H9 (cell line): ENCODE results near the gene PRDM5. TPM values are rescaled to one million over a fixed set of nuclear protein-coding genes. Genes with fewer than 3 reads are reported as not detected.

Source experiments
- DNase-seq: peaks from one replicate; pipeline ENCODE4 v3.0.0-alpha.2; 2017
- H2AFZ ChIP-seq: one replicate; pipeline ENCODE4 v1.6.1; 2013; ENCODE audit warnings: mild to moderate bottlenecking, low read length, control low read depth, moderate library complexity
- H2AK5ac ChIP-seq: 2 replicates; pipeline ENCODE4 v1.6.1; 2013; ENCODE audit warnings: low read length, control low read depth, mixed read lengths; ENCODE audit not compliant: insufficient read length
- H2BK120ac ChIP-seq: one replicate; pipeline ENCODE4 v1.6.1; 2013; ENCODE audit warnings: low read depth, mild to moderate bottlenecking, low read length, control low read depth, inconsistent platforms; ENCODE audit not compliant: poor library complexity, severe bottlenecking
- H2BK12ac ChIP-seq: 2 replicates; pipeline ENCODE4 v1.6.1; 2013; ENCODE audit warnings: low read length, control low read depth, mixed read lengths, low read depth; ENCODE audit not compliant: insufficient read length
- H2BK15ac ChIP-seq: 2 replicates; pipeline ENCODE4 v1.6.1; 2013; ENCODE audit warnings: low read depth, low read length, control low read depth
- H2BK20ac ChIP-seq: one replicate; pipeline ENCODE4 v1.6.1; 2013; ENCODE audit warnings: low read depth, mild to moderate bottlenecking, low read length, control low read depth, inconsistent platforms; ENCODE audit not compliant: poor library complexity, severe bottlenecking
- H2BK5ac ChIP-seq: 2 replicates; pipeline ENCODE4 v1.6.1; 2013; ENCODE audit warnings: low read length, control low read depth, mixed read lengths; ENCODE audit not compliant: insufficient read length
- H3K14ac ChIP-seq: 2 replicates; pipeline ENCODE4 v1.6.1; 2013; ENCODE audit warnings: low read length, control low read depth; ENCODE audit not compliant: insufficient read depth
- H3K18ac ChIP-seq: 2 replicates; pipeline ENCODE4 v1.6.1; 2013; ENCODE audit warnings: low read depth, mild to moderate bottlenecking, mixed read lengths, low read length, control low read depth; ENCODE audit not compliant: insufficient read length
- H3K23ac ChIP-seq: 2 replicates; pipeline ENCODE4 v1.6.1; 2013; ENCODE audit warnings: low read length, control low read depth, mixed read lengths, low read depth; ENCODE audit not compliant: insufficient read length
- H3K23me2 ChIP-seq: 2 replicates; pipeline ENCODE4 v1.6.1; 2013; ENCODE audit warnings: low read depth, mild to moderate bottlenecking, mixed read lengths, low read length, control low read depth; ENCODE audit not compliant: insufficient read length, poor library complexity, severe bottlenecking
- H3K27ac ChIP-seq: 2 replicates; pipeline ENCODE4 v1.5.1; 2013; ENCODE audit warnings: low read length, control low read depth, mixed read lengths, low read depth; ENCODE audit not compliant: insufficient read length
- H3K27me3 ChIP-seq: 2 replicates; pipeline ENCODE4 v1.6.1; 2013; ENCODE audit warnings: low read length, control low read depth, inconsistent platforms; ENCODE audit not compliant: insufficient read depth
- H3K4ac ChIP-seq: 2 replicates; pipeline ENCODE4 v1.6.1; 2013; ENCODE audit warnings: low read depth, mild to moderate bottlenecking, control low read depth, inconsistent platforms, low read length, moderate library complexity
- H3K4me1 ChIP-seq: 2 replicates; pipeline ENCODE4 v1.6.1; 2013; ENCODE audit warnings: low read length, control low read depth, inconsistent platforms; ENCODE audit not compliant: insufficient read depth
- H3K4me2 ChIP-seq: 2 replicates; pipeline ENCODE4 v1.6.1; 2013; ENCODE audit warnings: low read length, control low read depth, mixed read lengths; ENCODE audit not compliant: insufficient read length, insufficient read depth
- H3K56ac ChIP-seq: 2 replicates; pipeline ENCODE4 v1.6.1; 2013; ENCODE audit warnings: low read depth, mild to moderate bottlenecking, mixed read lengths, low read length, control low read depth; ENCODE audit not compliant: insufficient read length
- H3K79me1 ChIP-seq: 2 replicates; pipeline ENCODE4 v1.6.1; 2013; ENCODE audit warnings: low read depth, mild to moderate bottlenecking, moderate library complexity, low read length, control low read depth, inconsistent platforms; ENCODE audit not compliant: insufficient read depth, poor library complexity, severe bottlenecking
- H3K79me2 ChIP-seq: 2 replicates; pipeline ENCODE4 v1.6.1; 2013; ENCODE audit warnings: low read length, control low read depth, inconsistent platforms; ENCODE audit not compliant: insufficient read depth
- H3K9ac ChIP-seq: 2 replicates; pipeline ENCODE4 v1.6.1; 2013; ENCODE audit warnings: low read length, control low read depth, mixed read lengths; ENCODE audit not compliant: insufficient read length; ENCODE audit errors: extremely low read depth
- H3K9me3 ChIP-seq: one replicate; pipeline ENCODE4 v1.6.1; 2013; ENCODE audit warnings: low read depth, low read length, inconsistent platforms; ENCODE audit not compliant: control insufficient read depth
- H3T11ph ChIP-seq: one replicate; pipeline ENCODE4 v1.6.1; 2013; ENCODE audit warnings: mild to moderate bottlenecking, low read length, control low read depth, inconsistent platforms
- H4K20me1 ChIP-seq: one replicate; pipeline ENCODE4 v1.6.1; 2013; ENCODE audit not compliant: control insufficient read depth, insufficient read length, insufficient read depth
- H4K5ac ChIP-seq: 2 replicates; pipeline ENCODE4 v1.6.1; 2013; ENCODE audit warnings: low read depth, mild to moderate bottlenecking, mixed read lengths, low read length, control low read depth; ENCODE audit not compliant: insufficient read length
- H4K8ac ChIP-seq: replicated peaks from 2 replicates; pipeline ENCODE4 v1.6.1; 2013; ENCODE audit warnings: low read length, control low read depth, mixed read lengths, low read depth; ENCODE audit not compliant: insufficient read length
- H4K91ac ChIP-seq: 2 replicates; pipeline ENCODE4 v1.6.1; 2013; ENCODE audit warnings: low read depth, mild to moderate bottlenecking, moderate library complexity, mixed read lengths, low read length, control low read depth; ENCODE audit not compliant: insufficient read length
- H3K27ac Mint-ChIP-seq, 3 experiments: 2 replicates in 2 of 3; 3 replicates in 1 of 3; pipeline ENCODE4 v1.8.0; 2020 to 2021; ENCODE audit warnings: mixed read lengths in 3 of 3, mild to moderate bottlenecking in 1 of 3, moderate library complexity in 1 of 3
- H3K27me3 Mint-ChIP-seq: 2 replicates; pipeline ENCODE4 v1.8.0; 2021; ENCODE audit warnings: low read depth, mild to moderate bottlenecking, moderate library complexity, mixed read lengths
- H3K36me3 Mint-ChIP-seq, 3 experiments: 2 replicates in 2 of 3; 3 replicates in 1 of 3; pipeline ENCODE4 v1.8.0; 2020 to 2021; ENCODE audit warnings: low read depth in 3 of 3, mixed read lengths in 3 of 3; ENCODE audit not compliant: insufficient read depth in 1 of 3
- H3K4me1 Mint-ChIP-seq, 2 experiments: 2 replicates each; pipeline ENCODE4 v1.8.0; 2020; ENCODE audit warnings: mixed read lengths in 2 of 2
- H3K4me3 Mint-ChIP-seq, 2 experiments: 2 replicates in 1 of 2; 3 replicates in 1 of 2; pipeline ENCODE4 v1.8.0; 2020 to 2021; ENCODE audit warnings: mild to moderate bottlenecking in 2 of 2, mixed read lengths in 2 of 2, moderate library complexity in 1 of 2
- H3K9me3 Mint-ChIP-seq, 2 experiments: 2 replicates in 1 of 2; 3 replicates in 1 of 2; pipeline ENCODE4 v1.8.0; 2020; ENCODE audit warnings: mild to moderate bottlenecking in 2 of 2, mixed read lengths in 2 of 2, moderate library complexity in 1 of 2
- WGBS: extraction: QIAGEN DNeasy Blood & Tissue Kit; methylation state at CpG from one replicate; pipeline ENCODE4 v1.1.7; 2013; ENCODE audit warnings: missing lambda C conversion rate, low lambda C conversion rate, mixed read lengths; ENCODE audit not compliant: insufficient read length; ENCODE audit errors: extremely low coverage; 5-methylcytosine and 5-hydroxymethylcytosine counted together
- total RNA-seq: library from RNA; stranded (reverse); gene quantifications from 2 replicates; pipeline ENCODE4 v1.2.1, GENCODE V29; 2021
- TF ChIP-seq, protein P1 (sequence below): fragments of 200-600 bp; sonication (generic); conservative IDR thresholded peaks from 3 replicates; pipeline ENCODE4 v1.8.0; 2021; ENCODE audit warnings: antibody characterized with exemption, mild to moderate bottlenecking

Gene PRDM5
- total RNA-seq, 1 experiment from 2014 or later: 21.7 TPM

DNA sequence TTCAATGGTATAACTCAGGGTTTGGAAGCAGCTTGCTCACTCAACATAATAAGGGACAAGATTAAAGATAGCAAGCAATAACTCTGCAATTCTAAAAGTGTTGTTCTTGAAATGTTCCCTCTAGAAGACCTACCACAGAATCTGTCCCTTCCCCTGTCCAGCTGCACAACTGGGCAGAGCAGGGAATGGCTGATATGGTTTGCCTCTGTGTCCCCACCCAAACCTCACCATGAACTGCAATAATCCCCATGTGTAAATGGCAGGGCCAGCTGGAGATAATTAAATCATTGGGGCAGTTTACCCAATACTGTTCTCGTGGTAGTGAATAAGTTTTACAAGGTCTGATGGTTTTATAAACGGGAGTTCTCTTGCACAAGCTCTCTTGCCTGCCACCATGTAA lies 19.1 kb downstream of the PRDM5 start:
- Histone ChIP-seq H2BK5ac (no peak overlapping the region), H3K9ac (no peak overlapping the region), H2BK15ac (no peak overlapping the region), H3K9me3 (no peaks in the 10 kb centered on the region), H4K8ac (no peak overlapping the region), H2BK120ac (no peak overlapping the region), H3K23me2 (no peaks in the 10 kb centered on the region), H4K20me1 (no peaks in the 10 kb centered on the region), H2BK12ac (no peak overlapping the region), H4K91ac (no peak overlapping the region), H3T11ph (no peak overlapping the region), H2BK20ac (no peak overlapping the region), H2AFZ (no peak overlapping the region), H3K27me3 (no peaks in the 10 kb centered on the region), H3K4me1 (no peaks in the 10 kb centered on the region), H3K56ac (no peak overlapping the region), H4K5ac (no peak overlapping the region), H3K79me1 (no peaks in the 10 kb centered on the region), H3K4ac (no peak overlapping the region), H2AK5ac (no peak overlapping the region), H3K14ac (no peak overlapping the region), H3K23ac (no peak overlapping the region), H3K79me2 (no peaks in the 10 kb centered on the region), H3K18ac (no peak overlapping the region), H3K27ac (no peak overlapping the region), H3K4me2 (no peak overlapping the region)
- TF ChIP-seq, protein P1, sequence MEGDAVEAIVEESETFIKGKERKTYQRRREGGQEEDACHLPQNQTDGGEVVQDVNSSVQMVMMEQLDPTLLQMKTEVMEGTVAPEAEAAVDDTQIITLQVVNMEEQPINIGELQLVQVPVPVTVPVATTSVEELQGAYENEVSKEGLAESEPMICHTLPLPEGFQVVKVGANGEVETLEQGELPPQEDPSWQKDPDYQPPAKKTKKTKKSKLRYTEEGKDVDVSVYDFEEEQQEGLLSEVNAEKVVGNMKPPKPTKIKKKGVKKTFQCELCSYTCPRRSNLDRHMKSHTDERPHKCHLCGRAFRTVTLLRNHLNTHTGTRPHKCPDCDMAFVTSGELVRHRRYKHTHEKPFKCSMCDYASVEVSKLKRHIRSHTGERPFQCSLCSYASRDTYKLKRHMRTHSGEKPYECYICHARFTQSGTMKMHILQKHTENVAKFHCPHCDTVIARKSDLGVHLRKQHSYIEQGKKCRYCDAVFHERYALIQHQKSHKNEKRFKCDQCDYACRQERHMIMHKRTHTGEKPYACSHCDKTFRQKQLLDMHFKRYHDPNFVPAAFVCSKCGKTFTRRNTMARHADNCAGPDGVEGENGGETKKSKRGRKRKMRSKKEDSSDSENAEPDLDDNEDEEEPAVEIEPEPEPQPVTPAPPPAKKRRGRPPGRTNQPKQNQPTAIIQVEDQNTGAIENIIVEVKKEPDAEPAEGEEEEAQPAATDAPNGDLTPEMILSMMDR: no peak
- no peaks in the 10 kb centered on the region for H3K4me1 Mint-ChIP-seq
- peaks cover 12 to 28% (median 16%) of the 10 kb centered on the region in 3 experiments for H3K36me3 Mint-ChIP-seq
- no CpG with 5 or more reads among the region's 2 CpGs for WGBS
- H3K27me3 Mint-ChIP-seq: no peaks in the 10 kb centered on the region
- no peak overlapping the region for H3K27ac Mint-ChIP-seq
- no peak for DNase-seq
- no peaks in the 10 kb centered on the region for H3K9me3 Mint-ChIP-seq
- H3K4me3 Mint-ChIP-seq: no peak overlapping the region
